ENCODE data around the gene STATH.

DNA sequence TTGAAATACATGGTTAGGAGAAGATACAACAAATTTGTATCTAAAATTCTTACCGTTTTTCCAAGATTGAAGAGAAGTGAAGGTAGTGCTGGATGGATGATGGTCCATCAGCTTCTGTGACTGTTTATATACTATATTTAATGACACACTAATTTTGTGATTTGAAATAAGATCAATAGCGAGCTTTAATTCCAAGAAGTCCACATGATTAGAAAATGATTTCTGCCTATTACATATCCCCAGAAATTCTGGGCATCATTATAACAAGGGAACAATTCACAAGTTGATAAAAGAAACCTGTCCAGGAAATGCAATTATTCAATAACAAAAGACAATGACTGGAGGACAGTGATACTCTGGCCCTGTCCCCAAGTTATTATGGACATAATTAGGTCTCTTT lies 30.1 kb upstream of the STATH start, which contains the start of gene CSN2:
- TF ChIP-seq, protein P1, sequence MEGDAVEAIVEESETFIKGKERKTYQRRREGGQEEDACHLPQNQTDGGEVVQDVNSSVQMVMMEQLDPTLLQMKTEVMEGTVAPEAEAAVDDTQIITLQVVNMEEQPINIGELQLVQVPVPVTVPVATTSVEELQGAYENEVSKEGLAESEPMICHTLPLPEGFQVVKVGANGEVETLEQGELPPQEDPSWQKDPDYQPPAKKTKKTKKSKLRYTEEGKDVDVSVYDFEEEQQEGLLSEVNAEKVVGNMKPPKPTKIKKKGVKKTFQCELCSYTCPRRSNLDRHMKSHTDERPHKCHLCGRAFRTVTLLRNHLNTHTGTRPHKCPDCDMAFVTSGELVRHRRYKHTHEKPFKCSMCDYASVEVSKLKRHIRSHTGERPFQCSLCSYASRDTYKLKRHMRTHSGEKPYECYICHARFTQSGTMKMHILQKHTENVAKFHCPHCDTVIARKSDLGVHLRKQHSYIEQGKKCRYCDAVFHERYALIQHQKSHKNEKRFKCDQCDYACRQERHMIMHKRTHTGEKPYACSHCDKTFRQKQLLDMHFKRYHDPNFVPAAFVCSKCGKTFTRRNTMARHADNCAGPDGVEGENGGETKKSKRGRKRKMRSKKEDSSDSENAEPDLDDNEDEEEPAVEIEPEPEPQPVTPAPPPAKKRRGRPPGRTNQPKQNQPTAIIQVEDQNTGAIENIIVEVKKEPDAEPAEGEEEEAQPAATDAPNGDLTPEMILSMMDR (IDR thresholded peaks at IDR 0.05) = no peak
- TF ChIP-seq POLR2A (IDR thresholded peaks at IDR 0.05) = no peak

All from transverse colon (tissue), 3 donors.